ENCODE results near the gene POLR3E.
"Not testable (repeated sequence)": the region's sequence is repeated elsewhere in the genome, so short reads cannot be mapped to it uniquely, and the experiment has no call there.

The POLR3E gene

GRCh38 chr16:22293137-22294106 is 3.8 kb upstream of the POLR3E start:
- DNase-seq (ENCODE audit: low read depth in 2 of 2), result no peak

GRCh38 chr16:22296225-22297113 is 740 bp upstream of the POLR3E start:
- no peak for DNase-seq (ENCODE audit: low read depth in 2 of 2)

- DNase-seq (ENCODE audit: low read depth in 2 of 2), result peak; percentile 34 to 50
Observed at GRCh38 chr16:22297871-22298733, 893 bp downstream of the POLR3E start.

- DNase-seq (ENCODE audit: low read depth in 2 of 2), result no peak
Observed at GRCh38 chr16:22299036-22299435, 1.8 kb downstream of the POLR3E start.

- DNase-seq (ENCODE audit: low read depth in 2 of 2), result peak in 1 of 2 donors; percentile 25
Observed at GRCh38 chr16:22300427-22301071, 3.3 kb downstream of the POLR3E start.

GRCh38 chr16:22301423-22301822 is 4.2 kb downstream of the POLR3E start:
- not testable (repeated sequence) for DNase-seq (ENCODE audit: low read depth in 2 of 2)

- DNase-seq (ENCODE audit: low read depth in 2 of 2), result no peak
Observed at GRCh38 chr16:22302776-22303363, 5.7 kb downstream of the POLR3E start.

GRCh38 chr16:22304411-22304810 is 7.2 kb downstream of the POLR3E start:
- no peak for DNase-seq (ENCODE audit: low read depth in 2 of 2)

GRCh38 chr16:22306788-22307187 is 9.6 kb downstream of the POLR3E start:
- no peak for DNase-seq (ENCODE audit: low read depth in 2 of 2)

GRCh38 chr16:22307838-22308237 is 10.6 kb downstream of the POLR3E start:
- DNase-seq (ENCODE audit: low read depth in 2 of 2), result no peak

GRCh38 chr16:22308824-22309520 is 11.8 kb downstream of the POLR3E start:
- DNase-seq (ENCODE audit: low read depth in 2 of 2), result no peak

- DNase-seq (ENCODE audit: low read depth in 2 of 2), result no peak
Observed at GRCh38 chr16:22311520-22311919, 14.3 kb downstream of the POLR3E start.

- DNase-seq (ENCODE audit: low read depth in 2 of 2), result no peak
Observed at GRCh38 chr16:22312897-22313781, 15.9 kb downstream of the POLR3E start.

GRCh38 chr16:22313876-22314470 is 16.8 kb downstream of the POLR3E start:
- no peak for DNase-seq (ENCODE audit: low read depth in 2 of 2)

GRCh38 chr16:22314661-22315626 is 17.7 kb downstream of the POLR3E start:
- no peak for DNase-seq (ENCODE audit: low read depth in 2 of 2)

GRCh38 chr16:22315979-22316378 is 18.8 kb downstream of the POLR3E start:
- no peak for DNase-seq (ENCODE audit: low read depth in 2 of 2)

- DNase-seq (ENCODE audit: low read depth in 2 of 2), result no peak
Observed at GRCh38 chr16:22316411-22316811, 19.2 kb downstream of the POLR3E start.
